22Rv1 (cell line): Measurements from ENCODE around the gene SLCO4C1.

Experiments
- ZFX ChIP-seq: fragments of 450-650 bp; IDR thresholded peaks from 2 replicates; pipeline ENCODE4 v1.6.1; 2017; ENCODE audit warnings: antibody characterized with exemption, borderline replicate concordance
- TF ChIP-seq, protein P1 (sequence below): fragments of 450-650 bp; IDR thresholded peaks from 2 replicates; pipeline ENCODE4 v1.5.1; 2017; ENCODE audit warnings: mild to moderate bottlenecking

DNA sequence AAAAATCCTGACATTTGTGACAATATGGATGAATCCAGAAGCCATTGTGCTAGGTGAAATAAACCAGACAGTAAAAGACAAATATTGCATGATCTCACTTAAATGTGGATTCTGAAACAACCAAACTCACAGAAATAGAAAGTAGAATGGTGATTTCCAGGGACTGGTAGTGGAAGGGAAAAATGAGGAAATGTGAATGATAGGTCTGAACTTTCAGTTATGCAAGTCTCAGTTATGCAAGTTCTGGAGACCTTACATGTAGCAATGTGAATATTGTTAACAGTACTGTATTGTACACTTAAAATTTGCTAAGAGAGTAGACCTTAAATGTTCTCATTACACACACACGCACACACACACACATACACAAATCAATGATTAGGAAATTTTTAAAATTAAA is 84.9 kb downstream of the SLCO4C1 start:
- TF ChIP-seq, protein P1, sequence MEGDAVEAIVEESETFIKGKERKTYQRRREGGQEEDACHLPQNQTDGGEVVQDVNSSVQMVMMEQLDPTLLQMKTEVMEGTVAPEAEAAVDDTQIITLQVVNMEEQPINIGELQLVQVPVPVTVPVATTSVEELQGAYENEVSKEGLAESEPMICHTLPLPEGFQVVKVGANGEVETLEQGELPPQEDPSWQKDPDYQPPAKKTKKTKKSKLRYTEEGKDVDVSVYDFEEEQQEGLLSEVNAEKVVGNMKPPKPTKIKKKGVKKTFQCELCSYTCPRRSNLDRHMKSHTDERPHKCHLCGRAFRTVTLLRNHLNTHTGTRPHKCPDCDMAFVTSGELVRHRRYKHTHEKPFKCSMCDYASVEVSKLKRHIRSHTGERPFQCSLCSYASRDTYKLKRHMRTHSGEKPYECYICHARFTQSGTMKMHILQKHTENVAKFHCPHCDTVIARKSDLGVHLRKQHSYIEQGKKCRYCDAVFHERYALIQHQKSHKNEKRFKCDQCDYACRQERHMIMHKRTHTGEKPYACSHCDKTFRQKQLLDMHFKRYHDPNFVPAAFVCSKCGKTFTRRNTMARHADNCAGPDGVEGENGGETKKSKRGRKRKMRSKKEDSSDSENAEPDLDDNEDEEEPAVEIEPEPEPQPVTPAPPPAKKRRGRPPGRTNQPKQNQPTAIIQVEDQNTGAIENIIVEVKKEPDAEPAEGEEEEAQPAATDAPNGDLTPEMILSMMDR: no peak
- no peak for TF ChIP-seq ZFX
